Measurements from ENCODE around the gene ST6GALNAC3.

GRCh38 chr1:76177615-76178014, 103.1 kb downstream of the ST6GALNAC3 start:
- TF ChIP-seq GATA3 (IDR thresholded peaks at IDR 0.05; ENCODE audit: low read depth, low read length), result no peak
- TF ChIP-seq GATA2 (IDR thresholded peaks at IDR 0.05; ENCODE audit: low read depth, low read length), result no peak
